Stimulated activated CD8-positive, alpha-beta memory T cell treated with anti-CD3 and anti-CD28 coated beads, Interleukin-4, amount 100 ng/mL, for 24 hours (primary cell): ENCODE results near the gene BIRC2.
"Not testable (repeated sequence)": the region's sequence is repeated elsewhere in the genome, so short reads cannot be mapped to it uniquely, and the experiment has no call there.

Experiments used
- DNase-seq: peaks from one replicate; pipeline ENCODE4 v3.0.0-alpha.2; 2020; ENCODE audit warnings: low read depth

Gene BIRC2

DNA sequence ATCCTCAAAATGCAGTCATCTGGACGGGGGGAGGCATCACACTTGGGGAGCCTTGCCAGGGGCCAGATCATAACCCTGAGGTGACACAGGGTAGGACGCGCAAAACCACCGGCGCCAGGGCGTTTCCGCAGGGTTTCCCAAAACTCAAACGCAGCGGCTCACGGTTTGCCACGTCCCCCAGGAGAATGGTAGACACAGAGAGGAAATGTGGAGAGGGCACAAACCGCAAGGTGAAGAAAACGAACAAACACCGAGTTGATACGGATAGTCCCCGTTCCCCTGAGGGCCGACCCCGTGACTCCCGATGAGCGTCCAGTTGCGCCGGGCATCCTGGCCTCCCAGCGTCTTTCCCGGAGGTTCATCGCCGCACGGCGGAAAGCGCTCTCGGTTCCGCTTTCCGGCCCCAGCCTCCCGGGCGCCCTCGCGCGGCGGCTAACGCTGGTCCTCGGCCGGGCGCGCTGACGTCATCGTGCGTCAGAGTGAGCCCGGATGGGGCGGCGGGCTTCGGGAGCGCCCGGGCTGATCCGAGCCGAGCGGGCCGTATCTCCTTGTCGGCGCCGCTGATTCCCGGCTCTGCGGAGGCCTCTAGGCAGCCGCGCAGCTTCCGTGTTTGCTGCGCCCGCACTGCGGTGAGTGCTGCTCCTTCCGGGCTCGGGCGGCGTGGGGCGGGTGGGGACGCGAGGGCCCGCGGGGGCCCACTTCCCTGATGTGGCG lies at the start of gene BIRC2:
BIRC2 (plus strand) TSS at position 467 of the 714 bp plus-strand sequence. CDS start 2,641 bp downstream, outside the sequence.
- peak; percentile 92 for DNase-seq

GRCh38 chr11:102300837-102301236 lies 46.2 kb upstream of the BIRC2 start:
- not testable (repeated sequence) for DNase-seq

GRCh38 chr11:102302241-102302640 lies 44.8 kb upstream of the BIRC2 start:
- DNase-seq = no peak

DNA sequence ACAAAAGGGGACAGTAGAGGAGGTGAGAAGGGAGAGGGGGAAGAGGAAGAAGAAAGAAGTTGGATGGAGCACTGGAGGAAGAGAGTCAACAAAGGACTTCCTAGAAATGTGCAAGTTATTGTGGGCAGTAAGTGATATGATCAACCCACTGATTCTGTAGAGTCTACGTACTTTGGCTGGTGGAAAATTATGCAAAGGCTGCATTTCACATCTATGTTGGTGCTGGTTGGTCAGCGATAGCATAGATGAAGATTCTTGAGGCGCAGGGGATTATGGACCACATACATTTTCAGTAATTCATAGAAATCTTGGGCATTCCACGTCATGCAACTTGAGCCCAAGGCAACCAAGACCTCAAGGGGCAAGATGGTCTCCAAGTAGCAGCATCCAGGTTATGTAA lies 42.3 kb upstream of the BIRC2 start:
- no peak for DNase-seq

- DNase-seq = no peak
These were observed 41.5 kb upstream of the BIRC2 start for GRCh38 chr11:102305352-102306047.

GRCh38 chr11:102306048-102306597 lies 40.9 kb upstream of the BIRC2 start:
- DNase-seq = no peak

GRCh38 chr11:102306817-102307726 lies 39.9 kb upstream of the BIRC2 start:
- DNase-seq = no peak

DNA sequence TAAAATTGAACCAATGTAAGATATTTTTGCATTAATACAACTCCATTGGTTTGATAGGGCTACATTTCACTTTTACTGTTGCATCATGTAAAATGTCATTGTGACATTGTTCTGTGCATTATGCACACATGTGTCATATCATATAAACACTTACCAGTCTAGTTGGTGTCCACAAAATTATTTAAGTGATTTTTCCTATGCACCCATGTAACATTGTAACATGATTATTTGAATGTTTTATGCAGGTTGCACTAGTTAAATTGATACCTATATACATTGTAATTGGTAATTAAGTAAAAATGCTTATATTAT lies 39.3 kb upstream of the BIRC2 start:
- no peak for DNase-seq

- DNase-seq = no peak
These were observed 37.1 kb upstream of the BIRC2 start for GRCh38 chr11:102309621-102310541.

DNA sequence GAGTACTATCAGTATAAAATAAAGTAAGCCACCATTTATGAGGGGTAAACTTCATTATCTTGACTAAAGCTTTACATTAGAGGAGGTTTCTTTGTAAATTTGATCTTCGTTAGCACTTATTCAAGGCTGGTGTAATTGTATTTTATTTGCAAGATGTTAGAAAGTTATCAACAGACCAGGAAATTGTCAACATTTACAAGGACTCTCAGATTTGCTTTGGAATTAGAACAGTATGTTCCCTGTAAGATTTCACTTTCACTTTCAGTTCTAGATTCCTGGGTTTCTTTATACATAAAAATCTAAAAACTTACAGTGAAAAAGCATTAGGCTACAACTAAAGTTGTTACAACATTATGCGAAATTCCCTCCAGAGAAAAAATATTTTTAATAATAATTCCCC lies 34.3 kb upstream of the BIRC2 start:
- DNase-seq = no peak

- no peak for DNase-seq
These were observed 33.6 kb upstream of the BIRC2 start for GRCh38 chr11:102313238-102313940.

DNA sequence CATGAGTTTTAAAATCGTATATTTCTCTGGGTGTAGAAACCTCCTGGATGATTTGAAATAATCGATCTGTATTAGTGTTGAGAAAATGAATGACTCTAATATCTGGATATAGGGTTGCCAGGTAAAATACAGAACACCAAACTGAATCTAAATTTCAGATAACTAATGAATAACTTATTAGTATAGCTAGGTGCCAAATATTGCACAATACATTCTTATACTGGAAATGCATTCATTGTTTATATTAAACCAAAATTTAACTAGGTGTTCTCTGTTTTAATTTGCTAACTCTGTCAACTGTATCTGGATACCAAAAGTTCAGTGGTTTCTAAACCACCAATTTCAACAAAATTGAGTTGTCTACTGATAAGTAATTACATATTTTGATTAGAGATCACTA lies 32.2 kb upstream of the BIRC2 start:
- no peak for DNase-seq

- DNase-seq = no peak
These were observed 30.6 kb upstream of the BIRC2 start for GRCh38 chr11:102316346-102316904.

DNA sequence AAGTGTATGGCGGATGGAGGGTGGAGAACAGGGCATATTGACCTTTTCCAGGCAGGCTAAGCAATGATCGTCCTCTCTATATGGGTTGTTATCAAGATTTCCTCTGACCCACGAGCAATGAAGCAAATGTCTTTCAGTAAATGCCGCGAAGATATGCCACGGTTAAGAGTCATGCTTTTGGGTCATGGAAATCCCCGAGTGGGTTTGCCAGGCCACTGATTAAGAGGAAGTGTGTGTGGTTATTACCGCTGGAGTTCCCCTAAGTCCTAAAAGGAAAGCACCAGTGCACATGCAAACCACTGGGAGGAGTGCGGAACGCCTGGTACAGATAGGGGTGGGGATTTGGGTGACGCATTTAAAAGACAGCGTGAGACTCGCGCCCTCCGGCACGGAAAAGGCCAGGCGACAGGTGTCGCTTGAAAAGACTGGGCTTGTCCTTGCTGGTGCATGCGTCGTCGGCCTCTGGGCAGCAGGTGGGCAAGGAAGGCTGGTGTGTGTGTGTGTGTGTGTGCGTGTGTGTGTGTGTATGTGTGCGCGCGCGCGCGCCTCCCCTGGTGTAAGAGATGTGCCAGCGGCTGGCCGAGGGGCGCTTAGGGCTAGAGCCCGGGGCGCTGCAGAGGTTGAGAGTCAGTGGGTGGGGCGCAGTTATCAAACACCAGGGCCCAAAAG lies 29.8 kb upstream of the BIRC2 start, which contains the start of gene BIRC3:
BIRC3 (plus strand) TSS at position 386 of the 669 bp plus-strand sequence. CDS start 7,026 bp downstream, outside the sequence.
- peak; percentile 81 for DNase-seq

DNA sequence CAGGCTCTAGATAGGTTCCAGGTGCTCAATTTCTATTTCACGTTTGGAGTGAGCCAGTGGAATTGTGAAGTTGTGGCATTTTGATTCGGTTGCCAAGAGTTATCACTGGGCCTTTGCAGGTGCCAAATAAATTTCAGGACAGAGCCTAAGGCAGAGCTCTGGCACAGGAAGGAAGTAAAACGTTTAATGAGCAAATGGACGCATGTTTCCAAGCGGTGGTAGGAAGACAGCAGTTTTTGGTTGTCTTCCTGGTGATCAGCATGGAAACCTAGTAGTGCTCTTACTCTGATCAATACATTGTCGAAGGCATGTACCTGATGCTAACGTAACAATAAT lies 29.3 kb upstream of the BIRC2 start:
- no peak for DNase-seq

- peak; percentile 26 for DNase-seq
These were observed 28.5 kb upstream of the BIRC2 start for GRCh38 chr11:102318469-102318868.

DNA sequence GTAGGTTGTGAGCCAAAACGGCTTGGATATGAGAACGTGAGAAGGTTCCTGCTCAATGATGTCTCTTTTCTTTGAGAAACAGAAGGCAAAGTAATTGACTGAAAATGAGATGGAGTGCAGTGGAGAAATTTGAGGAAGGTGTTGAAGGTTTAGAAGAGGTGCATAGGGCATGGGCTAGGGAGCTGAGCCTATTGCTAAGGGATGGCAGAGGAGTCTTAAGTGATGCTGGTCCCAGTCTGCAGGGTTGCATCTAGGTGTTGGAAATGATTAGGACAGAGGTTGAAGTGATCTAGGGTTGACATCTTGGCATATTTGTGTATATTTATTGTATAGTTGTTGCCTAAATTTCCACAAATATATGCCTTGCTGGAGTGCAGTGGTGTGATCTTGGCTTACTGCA lies 27.5 kb upstream of the BIRC2 start:
- no peak for DNase-seq

DNA sequence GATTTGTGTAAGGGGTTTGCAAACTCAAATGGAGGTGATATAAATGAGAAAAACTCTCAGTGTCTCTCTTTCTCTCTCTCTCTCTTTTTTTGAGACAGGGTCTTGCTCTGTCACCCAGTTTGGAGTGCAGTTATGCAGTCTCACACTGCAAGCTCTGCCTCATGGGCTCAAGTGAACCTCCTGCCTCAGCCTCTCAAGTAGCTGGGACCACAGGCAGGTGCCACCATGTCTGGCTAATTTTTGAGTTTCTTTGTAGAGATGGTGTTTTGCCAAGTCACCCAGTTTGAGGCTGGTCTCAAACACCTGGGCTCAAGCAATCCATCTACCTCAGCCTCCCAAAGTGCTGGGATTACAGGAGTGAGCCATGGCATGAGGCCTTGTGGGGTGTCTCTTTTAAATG lies 26.8 kb upstream of the BIRC2 start:
- DNase-seq = no peak

DNA sequence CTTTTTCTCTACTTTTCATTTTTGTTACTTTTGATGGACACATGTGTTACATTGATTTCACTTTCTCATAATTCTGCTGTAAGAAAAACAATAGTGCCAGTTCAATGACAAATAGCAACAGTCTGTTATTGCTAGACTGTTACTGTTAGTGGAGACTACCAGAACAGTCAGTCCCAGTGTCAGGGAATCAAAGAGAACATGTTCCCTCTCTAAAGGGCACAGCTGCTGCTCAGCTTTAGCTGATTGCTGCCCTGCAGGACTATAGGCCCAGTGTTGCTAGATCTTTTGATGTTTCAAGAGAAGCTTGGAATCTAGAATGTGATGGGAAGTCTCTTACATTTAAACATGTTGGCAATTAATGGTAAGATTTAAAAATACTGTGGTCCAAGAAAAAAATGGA lies 26.3 kb upstream of the BIRC2 start:
- no peak for DNase-seq

GRCh38 chr11:102322560-102322959 lies 24.5 kb upstream of the BIRC2 start:
- DNase-seq = no peak
